HepG2 (cell line): ENCODE results near the gene IPO9. TPM values are rescaled to one million over a fixed set of nuclear protein-coding genes. Genes with fewer than 3 reads are reported as not detected.

Source experiments
- ATAC-seq: fragments of 200-7000 bp; cut with Tn5 transposase; 3 replicates; pipeline ENCODE4 v1.9.1; 2020; ENCODE audit warnings: mild to moderate bottlenecking, moderate library complexity
- BruUV-seq: library from RNA; stranded (reverse); fragments of 400-500 nt; replicated peaks from 2 replicates; lab custom pipeline; 2021; lab: Mats Ljungman, UMichigan
- CTCF ChIA-PET: fragments of 300-600 bp; formaldehyde crosslinking; extraction: SDS; loops from one replicate; lab custom pipeline; 2021; ENCODE audit warnings: low total read pairs, inconsistent platforms, low intra/inter-chr PET ratio; lab: Yijun Ruan, JAX
- POLR2A ChIA-PET: fragments of 350-600 bp; sonication (Branson Sonifier 250); formaldehyde crosslinking; loops from one replicate; lab custom pipeline; 2020; ENCODE audit warnings: antibody characterized with exemption, inconsistent platforms; lab: Yijun Ruan, JAX
- DNase-seq: peaks from one replicate; pipeline ENCODE4 v3.0.0-alpha.2; 2015; ENCODE audit warnings: low spot score
- FAIRE-seq: peaks from 3 replicates; lab custom pipeline; 2011; peaks lifted over from hg19 to GRCh38; lab: Jason Lieb, UNC
- H2AFZ ChIP-seq: one replicate; pipeline ENCODE4 v1.6.1; 2011; ENCODE audit warnings: low read length, inconsistent platforms
- H3K27ac ChIP-seq: fragments of 300-600 bp; 3 replicates; pipeline ENCODE4 v1.8.0; 2011; ENCODE audit warnings: mixed run types, mild to moderate bottlenecking, mixed read lengths, low read length, inconsistent platforms; ENCODE audit not compliant: insufficient read depth; ENCODE audit errors: extremely low read length
- H3K27me3 ChIP-seq, 2 experiments: fragments of 200-600 bp in 1 of 2; 2 replicates in 1 of 2; 3 replicates in 1 of 2; pipeline versions ENCODE4 v1.6.0 to v1.8.0; 2011; ENCODE audit warnings: low read length in 2 of 2, mild to moderate bottlenecking in 2 of 2, moderate library complexity in 2 of 2, inconsistent platforms in 1 of 2; ENCODE audit not compliant: insufficient read depth in 2 of 2, control insufficient read depth in 1 of 2
- H3K36me3 ChIP-seq, 2 experiments: fragments of 200-600 bp in 1 of 2; replicated peaks in 1 of 2; 2 replicates in 1 of 2; 3 replicates in 1 of 2; pipeline versions ENCODE4 v1.5.1 to v1.8.0; 2011; ENCODE audit warnings: low read length in 2 of 2, inconsistent platforms in 1 of 2; ENCODE audit not compliant: insufficient read depth in 2 of 2, control insufficient read depth in 1 of 2
- H3K4me1 ChIP-seq: 2 replicates; pipeline ENCODE4 v1.5.1; 2012; ENCODE audit warnings: low read length, inconsistent platforms; ENCODE audit not compliant: insufficient read depth
- H3K4me2 ChIP-seq: 2 replicates; pipeline ENCODE4 v1.6.0; 2011; ENCODE audit warnings: low read depth, low read length, inconsistent platforms
- H3K4me3 ChIP-seq, 3 experiments: fragments of 200-600 bp in 1 of 3; sonication (generic), shearing (Covaris generic) in 1 of 3; replicated peaks in 1 of 3; 2 replicates each; pipeline ENCODE4 v1.5.1; 2011 to 2016; ENCODE audit warnings: low read length in 3 of 3, inconsistent platforms in 2 of 3, low read depth in 2 of 3, mild to moderate bottlenecking in 2 of 3, control low read depth in 1 of 3, mixed read lengths in 1 of 3; ENCODE audit not compliant: insufficient read depth in 1 of 3
- H3K79me2 ChIP-seq: one replicate; pipeline ENCODE4 v1.6.1; 2011; ENCODE audit warnings: low read length, inconsistent platforms; ENCODE audit not compliant: insufficient read depth
- H3K9ac ChIP-seq: 2 replicates; pipeline ENCODE4 v1.6.0; 2011; ENCODE audit warnings: mild to moderate bottlenecking, low read depth, low read length, inconsistent platforms; ENCODE audit not compliant: insufficient read depth
- H3K9me3 ChIP-seq: 2 replicates; pipeline ENCODE4 v1.5.1; 2012; ENCODE audit warnings: mild to moderate bottlenecking, low read length
- H4K20me1 ChIP-seq: 2 replicates; pipeline ENCODE4 v1.6.0; 2011; ENCODE audit warnings: inconsistent platforms, mild to moderate bottlenecking, low read length, moderate library complexity; ENCODE audit not compliant: insufficient read depth
- CC2D1A ChIP-seq: sonication (generic); formaldehyde crosslinking; IDR thresholded peaks from 2 replicates; pipeline ENCODE4 v1.8.1; 2023; ENCODE audit warnings: mild to moderate bottlenecking, missing genetic modification reagents
- CHCHD3 ChIP-seq: sonication (generic); formaldehyde crosslinking; IDR thresholded peaks from 2 replicates; pipeline ENCODE4 v1.8.0; 2022; ENCODE audit warnings: mild to moderate bottlenecking, missing genetic modification reagents, moderate library complexity
- FIP1L1 ChIP-seq: fragments of 200-400 bp; formaldehyde crosslinking; IDR thresholded peaks from 2 replicates; pipeline ENCODE4 v1.6.1; 2018; ENCODE audit warnings: low read depth, mild to moderate bottlenecking, low read length, moderate library complexity, borderline replicate concordance; ENCODE audit not compliant: insufficient read depth
- FOXK1 ChIP-seq: sonication (generic); formaldehyde crosslinking; IDR thresholded peaks from 2 replicates; pipeline ENCODE4 v1.4.0; 2020; ENCODE audit warnings: low read depth, missing genetic modification reagents, borderline replicate concordance
- HES4 ChIP-seq: sonication (generic); formaldehyde crosslinking; IDR thresholded peaks from 2 replicates; pipeline ENCODE4 v1.9.0; 2021; ENCODE audit warnings: mild to moderate bottlenecking, missing genetic modification reagents, borderline replicate concordance
- IKZF4 ChIP-seq: sonication (generic); formaldehyde crosslinking; IDR thresholded peaks from 2 replicates; pipeline ENCODE4 v1.5.1; 2020; ENCODE audit warnings: borderline replicate concordance, mild to moderate bottlenecking, low read depth, missing genetic modification reagents; ENCODE audit errors: not compliant biosample characterization
- MTERF4 ChIP-seq: sonication (generic); formaldehyde crosslinking; IDR thresholded peaks from 2 replicates; pipeline ENCODE4 v1.8.0; 2023; ENCODE audit warnings: mild to moderate bottlenecking, missing genetic modification reagents
- NFE2 ChIP-seq: sonication (generic); formaldehyde crosslinking; IDR thresholded peaks from 2 replicates; pipeline ENCODE4 v1.4.0; 2020; ENCODE audit warnings: missing genetic modification reagents
- PBX3 ChIP-seq: sonication (generic); formaldehyde crosslinking; IDR thresholded peaks from 2 replicates; pipeline ENCODE4 v1.8.1; 2023; ENCODE audit warnings: missing genetic modification reagents, inconsistent platforms, borderline replicate concordance
- SIX1 ChIP-seq: sonication (generic); formaldehyde crosslinking; IDR thresholded peaks from 2 replicates; pipeline ENCODE4 v1.4.0; 2020; ENCODE audit warnings: missing genetic modification reagents, borderline replicate concordance
- STAT5B ChIP-seq: sonication (generic); formaldehyde crosslinking; IDR thresholded peaks from 2 replicates; pipeline ENCODE4 v1.4.0; 2020; ENCODE audit warnings: missing genetic modification reagents
- ZBTB25 ChIP-seq: IDR thresholded peaks from 2 replicates; pipeline ENCODE4 v1.6.1; 2018; ENCODE audit warnings: missing genetic modification reagents
- ZBTB7A ChIP-seq: sonication (generic); formaldehyde crosslinking; IDR thresholded peaks from 2 replicates; pipeline ENCODE4 v1.8.0; 2022; ENCODE audit warnings: mild to moderate bottlenecking, missing genetic modification reagents
- ZNF337 ChIP-seq: sonication (generic); formaldehyde crosslinking; IDR thresholded peaks from 2 replicates; pipeline ENCODE4 v1.5.1; 2020; ENCODE audit warnings: missing genetic modification reagents, low read depth, mild to moderate bottlenecking, borderline replicate concordance
- ZNF382 ChIP-seq: sonication (generic); formaldehyde crosslinking; IDR thresholded peaks from 2 replicates; pipeline ENCODE4 v1.5.0; 2020; ENCODE audit warnings: missing genetic modification reagents, mild to moderate bottlenecking, borderline replicate concordance
- ZNF616 ChIP-seq: sonication (generic); formaldehyde crosslinking; IDR thresholded peaks from 2 replicates; pipeline ENCODE4 v1.5.0; 2020; ENCODE audit warnings: low read depth, mild to moderate bottlenecking, missing genetic modification reagents
- ZNF790 ChIP-seq: sonication (generic); formaldehyde crosslinking; IDR thresholded peaks from 2 replicates; pipeline ENCODE4 v1.8.0; 2022; ENCODE audit warnings: missing genetic modification reagents, mild to moderate bottlenecking, borderline replicate concordance
- WGBS: methylation state at CpG from one replicate; pipeline ENCODE4 v1.1.6; 2017; ENCODE audit warnings: low lambda C conversion rate; 5-methylcytosine and 5-hydroxymethylcytosine counted together
- in situ Hi-C: cut with HindIII; loops from 2 replicates; pipeline ENCODE4 v1.10.0; 2017; ENCODE audit warnings: low pct_unique_long_range_greater_than_20kb; ENCODE audit not compliant: extremely low pct_ligation_motif_present
- intact Hi-C: fragments of 100-400 bp; cut with micrococcal nuclease; formaldehyde crosslinking; loops from one replicate; pipeline ENCODE4 v1.10.0; 2022; ENCODE audit not compliant: unreplicated experiment
- polyA plus RNA-seq, 8 experiments: library from polyadenylated mRNA; depleted of rRNA in 3 of 8; stranded (reverse) in 7 of 8; unstranded in 1 of 8; fragments of >200 nt; fragmentation: Illumina TruSeq in 4 of 8; extraction: Trizol in 4 of 8; gene quantifications; 2 replicates each; pipeline versions ENCODE4 v1.2.1 to v1.2.3, GENCODE V29; 2011 to 2016; ENCODE audit warnings: low read depth in 4 of 8, missing spikeins in 1 of 8, mixed read lengths in 1 of 8; ENCODE audit not compliant: insufficient read depth in 1 of 8
- total RNA-seq, 5 experiments: library from RNA; depleted of rRNA; stranded (reverse); fragments of >200 nt; fragmentation: Illumina TruSeq; extraction: Trizol; gene quantifications; 2 replicates each; pipeline ENCODE4 v1.2.3, GENCODE V29; 2016; ENCODE audit warnings: low read depth in 1 of 5

IPO9 gene
- total and polyA plus RNA-seq, 2 of the 13 experiments (the other 11 are each of a cell fraction or from before 2014, with no cell fraction given), result 31.0 to 34.8 TPM

- no peaks in the 10 kb centered on the region for H3K4me1 ChIP-seq
- no peak overlapping the region for H3K9ac ChIP-seq
- ATAC-seq (no peak), DNase-seq (no peak), FAIRE-seq (no peak)
- no peaks in the 10 kb centered on the region for H3K27me3 ChIP-seq
- H3K36me3 ChIP-seq, result no peaks in the 10 kb centered on the region
- intact Hi-C loops (no loop called here), in situ Hi-C loops (no loop called here)
- H2AFZ ChIP-seq, result no peak overlapping the region
- TF ChIP-seq ZBTB7A (CRISPR knock-in tag), result no peak
- no peak for TF ChIP-seq ZNF382 (CRISPR knock-in tag)
- no peak for TF ChIP-seq SIX1
- TF ChIP-seq ZNF790 (CRISPR knock-in tag), result no peak
- TF ChIP-seq ZNF337 (CRISPR knock-in tag), result no peak
- no peak for TF ChIP-seq FIP1L1
- no peak for TF ChIP-seq ZNF616 (CRISPR knock-in tag)
- no peak overlapping the region for H3K4me3 ChIP-seq
- H3K27ac ChIP-seq, result no peak overlapping the region
- H3K4me2 ChIP-seq, result no peak overlapping the region
- H3K9me3 ChIP-seq, result no peaks in the 10 kb centered on the region
- no peaks in the 10 kb centered on the region for H4K20me1 ChIP-seq
- ChIA-PET POLR2A (no interaction called here), CTCF (no interaction called here)
- H3K79me2 ChIP-seq, result no peaks in the 10 kb centered on the region
- no TSS peak for BruUV-seq
These were observed 28.7 kb upstream of the IPO9 start for GRCh38 chr1:201800246-201800645.

GRCh38 chr1:201806801-201807200, 22.2 kb upstream of the IPO9 start:
- H2AFZ ChIP-seq, result no peak overlapping the region
- ChIA-PET CTCF (no interaction called here), POLR2A (no interaction called here)
- BruUV-seq, result no TSS peak
- H3K4me2 ChIP-seq, result no peak overlapping the region
- H3K9me3 ChIP-seq, result no peaks in the 10 kb centered on the region
- no peak overlapping the region for H3K4me3 ChIP-seq
- ATAC-seq (no peak), DNase-seq (no peak), FAIRE-seq (no peak)
- WGBS, result 35% methylated on average over 4 of the region's 4 CpGs
- H3K36me3 ChIP-seq, result no peaks in the 10 kb centered on the region
- peaks cover 4 to 31% of the 10 kb centered on the region in 2 experiments; a peak in 4 of 5 replicates for H3K27me3 ChIP-seq
- H3K27ac ChIP-seq, result no peak overlapping the region
- intact Hi-C loops, result no loop called here
- no peaks in the 10 kb centered on the region for H4K20me1 ChIP-seq
- H3K9ac ChIP-seq, result no peak overlapping the region
- in situ Hi-C loops, result no loop called here
- no peaks in the 10 kb centered on the region for H3K79me2 ChIP-seq
- H3K4me1 ChIP-seq, result no peaks in the 10 kb centered on the region
- TF ChIP-seq STAT5B (no peak), CC2D1A (no peak), FOXK1 (CRISPR knock-in tag) (no peak), ZBTB25 (CRISPR knock-in tag) (no peak), CHCHD3 (no peak), PBX3 (CRISPR knock-in tag) (no peak), NFE2 (no peak), MTERF4 (CRISPR knock-in tag) (no peak), HES4 (CRISPR knock-in tag) (no peak), IKZF4 (CRISPR knock-in tag) (no peak)
